HFFc6 (cell line): ENCODE data around the gene PINLYP. TPM values are rescaled to one million over a fixed set of nuclear protein-coding genes. Genes with fewer than 3 reads are reported as not detected.
A peak's percentile ranks its signal among the peaks of the same experiment; 100 is the strongest.

Source experiments
- DNase-seq: peaks from one replicate; pipeline ENCODE4 v3.0.0-alpha.2; 2018
- H3K27ac Mint-ChIP-seq: 2 replicates; pipeline ENCODE4 v1.8.0; 2020; ENCODE audit warnings: mild to moderate bottlenecking, mixed read lengths
- H3K27me3 Mint-ChIP-seq: 2 replicates; pipeline ENCODE4 v1.8.0; 2021; ENCODE audit warnings: mild to moderate bottlenecking, moderate library complexity, mixed read lengths; ENCODE audit not compliant: insufficient read depth
- H3K36me3 Mint-ChIP-seq: 2 replicates; pipeline ENCODE4 v1.8.0; 2021; ENCODE audit warnings: low read depth, mixed read lengths
- H3K4me1 Mint-ChIP-seq: 2 replicates; pipeline ENCODE4 v1.8.0; 2020; ENCODE audit warnings: low read depth, mixed read lengths
- H3K4me3 Mint-ChIP-seq: 2 replicates; pipeline ENCODE4 v1.8.0; 2020; ENCODE audit warnings: mild to moderate bottlenecking, moderate library complexity, mixed read lengths
- H3K9me3 Mint-ChIP-seq: 2 replicates; pipeline ENCODE4 v1.8.0; 2020; ENCODE audit warnings: mild to moderate bottlenecking, mixed read lengths
- CTCF ChIP-seq: fragments of 200-600 bp; sonication (generic); IDR thresholded peaks from 2 replicates; pipeline ENCODE4 v1.5.0; 2021; ENCODE audit warnings: antibody characterized with exemption, mild to moderate bottlenecking
- long read RNA-seq: library from polyadenylated mRNA; unstranded; transcript quantifications from one replicate; pipeline ENCODE4 v2.0.0, GENCODE V29; 2019
- total RNA-seq, 6 experiments: library from RNA; stranded (reverse); fragmentation: NEBNext Ultra II Directional; extraction: Animal tissue kit (Norgen Biotek cat#: 25700); gene quantifications; 2 replicates in 1 of 6; 3 replicates in 5 of 6; pipeline ENCODE4 v1.2.3, GENCODE V29; 2021

Gene PINLYP
- under 1 TPM in 2 of 6 experiments, not detected in 4; 0.23 to 0.61 TPM for total RNA-seq
- long read RNA-seq, result 0 reads

GRCh38 chr19:43575156-43575950, at the start of gene PINLYP, which contains the start of gene XRCC1:
Gene PINLYP, plus strand, starts transcription at chr19:43575801. Its CDS starts 1,391 bp downstream, at chr19:43577192.
Gene XRCC1, minus strand, starts transcription at chr19:43575527. Its CDS starts 69 bp downstream, at chr19:43575458.
- H3K9me3 Mint-ChIP-seq, result no peaks in the 10 kb centered on the region
- H3K36me3 Mint-ChIP-seq, result no peaks in the 10 kb centered on the region
- peak; percentile 98 for DNase-seq
- H3K4me3 Mint-ChIP-seq, result peak within 1 kb of the TSS; percentile 100
- no peak; the same call in 1 of the 2 replicates for TF ChIP-seq CTCF
- peaks cover 7% of the 10 kb centered on the region for H3K27me3 Mint-ChIP-seq
- H3K4me1 Mint-ChIP-seq, result peaks cover 27% of the 10 kb centered on the region
- peak within 1 kb of the TSS; percentile 96 for H3K27ac Mint-ChIP-seq

- peaks cover 4% of the 10 kb centered on the region; the same call in 1 of the 2 replicates for H3K36me3 Mint-ChIP-seq
- peaks cover 40% of the 10 kb centered on the region for H3K4me1 Mint-ChIP-seq
- H3K9me3 Mint-ChIP-seq, result no peaks in the 10 kb centered on the region
- peak overlapping the region; percentile 93 for H3K27ac Mint-ChIP-seq
- no peak for TF ChIP-seq CTCF
- DNase-seq, result no peak
- peak overlapping the region; percentile 87 for H3K4me3 Mint-ChIP-seq
- H3K27me3 Mint-ChIP-seq, result peaks cover 4% of the 10 kb centered on the region
Observed at GRCh38 chr19:43525836-43526771, 49.5 kb upstream of the PINLYP start.

GRCh38 chr19:43526884-43527859, 48.4 kb upstream of the PINLYP start, which contains the start of gene ETHE1:
Gene ETHE1, minus strand, starts transcription at chr19:43527201. Its CDS starts 24 bp downstream, at chr19:43527177.
- H3K27ac Mint-ChIP-seq, result peak within 1 kb of the TSS; percentile 93
- no peaks in the 10 kb centered on the region for H3K9me3 Mint-ChIP-seq
- H3K36me3 Mint-ChIP-seq, result peaks cover 4% of the 10 kb centered on the region; the same call in 1 of the 2 replicates
- H3K4me3 Mint-ChIP-seq, result peak within 1 kb of the TSS; percentile 87
- H3K4me1 Mint-ChIP-seq, result peaks cover 40% of the 10 kb centered on the region
- TF ChIP-seq CTCF, result no peak
- H3K27me3 Mint-ChIP-seq, result peaks cover 4% of the 10 kb centered on the region
- DNase-seq, result peak; percentile 64

- peak overlapping the region; percentile 87 for H3K4me3 Mint-ChIP-seq
- H3K4me1 Mint-ChIP-seq, result peaks cover 44% of the 10 kb centered on the region
- peak; percentile 6 for DNase-seq
- H3K27ac Mint-ChIP-seq, result peak overlapping the region; percentile 84
- no peaks in the 10 kb centered on the region for H3K9me3 Mint-ChIP-seq
- H3K27me3 Mint-ChIP-seq, result peaks cover 4% of the 10 kb centered on the region
- peaks cover 1% of the 10 kb centered on the region; the same call in 1 of the 2 replicates for H3K36me3 Mint-ChIP-seq
- 0 out of 2 replicates have a peak, but pooled peaks have one; percentile 18 for TF ChIP-seq CTCF
Observed at GRCh38 chr19:43527860-43528622, 47.6 kb upstream of the PINLYP start.
